ENCODE data around the gene SUN5.
"Not testable (repeated sequence)": the region's sequence is repeated elsewhere in the genome, so short reads cannot be mapped to it uniquely, and the experiment has no call there.

The SUN5 gene

DNA sequence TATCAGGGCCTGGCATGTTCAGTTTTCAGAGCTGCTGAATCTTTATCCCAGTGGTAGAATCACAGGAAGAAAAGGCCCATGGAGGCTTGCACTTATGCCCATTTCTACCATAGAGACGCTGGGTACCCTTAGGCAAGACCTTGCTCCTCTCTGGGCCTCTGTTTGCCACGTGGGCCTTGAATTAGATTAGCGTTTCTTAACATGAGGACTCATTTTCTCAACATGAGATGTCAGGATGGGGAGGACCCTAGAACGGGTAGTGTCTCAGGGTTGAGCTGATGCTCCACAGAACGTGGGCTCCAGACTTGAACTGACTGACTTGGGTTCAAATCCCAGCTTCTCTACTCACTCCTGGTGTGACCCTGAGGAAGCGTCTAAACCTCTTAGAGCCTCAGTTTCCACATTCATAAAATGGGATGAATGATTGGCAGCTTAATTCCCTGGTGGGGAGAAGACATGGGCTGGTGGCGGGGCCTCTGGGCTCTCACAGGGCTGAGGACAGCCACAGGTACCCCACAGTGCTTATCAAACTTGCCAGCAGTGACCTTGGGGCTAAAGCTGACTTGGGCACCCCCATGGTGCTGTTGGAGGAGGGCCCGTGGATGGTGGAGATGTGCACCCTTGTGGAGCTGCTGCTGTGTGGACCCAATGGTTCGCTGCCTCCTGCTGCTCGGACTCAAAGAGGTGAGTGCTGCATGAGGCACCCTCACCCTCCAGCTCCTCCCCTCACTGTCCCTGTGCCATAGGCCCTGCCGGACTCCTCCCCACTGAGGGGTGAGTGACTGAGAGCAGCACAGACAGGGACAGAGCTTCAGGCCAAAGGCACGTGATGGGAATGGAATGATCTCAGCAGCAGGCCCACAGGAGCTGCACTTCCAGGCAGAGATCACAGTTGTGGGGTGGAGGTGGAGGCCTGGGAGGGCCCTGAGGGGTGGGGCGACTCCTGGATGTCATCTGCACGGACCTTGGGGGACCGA is 28.2 kb downstream of the SUN5 start:
- no peak for DNase-seq

DNA sequence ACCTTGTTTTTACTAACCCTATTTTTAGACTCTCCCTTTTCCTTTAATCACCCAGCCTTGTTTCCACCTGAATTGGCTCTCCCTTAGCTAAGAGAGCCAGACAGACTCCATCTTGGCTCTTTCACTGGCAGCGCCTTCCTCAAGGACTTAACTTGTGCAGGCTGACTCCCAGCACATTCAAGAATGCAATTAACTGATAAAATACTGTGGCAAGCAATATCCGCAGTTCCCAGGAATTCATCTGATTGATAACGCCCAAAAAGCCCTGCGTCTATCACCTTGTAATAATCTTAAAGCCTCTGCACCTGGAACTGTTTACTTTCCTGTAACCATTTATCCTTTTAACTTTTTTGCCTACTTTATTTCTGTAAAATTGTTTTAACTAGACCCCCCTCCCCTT is 29.1 kb downstream of the SUN5 start:
- DNase-seq: not testable (repeated sequence)

DNA sequence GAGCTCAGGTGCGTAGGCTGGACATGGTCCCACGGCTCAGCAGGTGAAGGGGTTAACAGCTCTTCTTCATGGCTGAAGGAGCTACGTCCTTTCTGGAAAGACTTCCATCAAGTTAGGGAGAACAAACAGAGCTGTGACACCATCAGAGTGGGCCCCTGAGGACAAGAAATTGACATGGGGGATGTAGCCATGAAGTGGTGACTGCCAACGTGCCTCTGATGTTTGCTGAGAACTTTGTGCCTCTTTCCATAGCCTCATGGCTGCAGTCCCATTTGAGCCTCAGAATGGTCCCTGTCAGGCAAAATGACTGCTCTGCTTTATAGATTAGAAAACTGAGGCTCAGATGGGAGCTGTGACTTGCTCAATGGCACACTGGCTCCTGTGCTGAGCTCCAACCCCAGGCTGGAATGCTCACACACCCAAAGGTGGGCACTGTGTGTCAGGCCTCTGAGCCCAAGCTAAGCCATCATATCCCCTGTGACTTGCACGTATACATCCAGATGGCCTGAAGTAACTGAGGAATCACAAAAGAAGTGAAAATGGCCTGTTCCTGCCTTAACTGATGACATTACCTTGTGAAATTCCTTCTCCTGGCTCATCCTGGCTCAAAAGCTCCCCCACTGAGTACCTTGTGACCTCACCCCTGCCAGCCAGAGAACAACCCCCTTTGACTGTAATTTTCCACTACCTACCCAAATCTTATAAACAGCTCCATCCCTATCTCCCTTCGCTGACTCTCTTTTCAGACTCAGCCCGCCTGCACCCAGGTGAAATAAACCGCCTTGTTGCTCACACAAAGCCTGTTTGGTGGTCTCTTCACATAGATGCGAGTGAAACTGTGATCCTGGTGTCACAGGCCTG is 29.8 kb downstream of the SUN5 start:
- not testable (repeated sequence) for DNase-seq

DNA sequence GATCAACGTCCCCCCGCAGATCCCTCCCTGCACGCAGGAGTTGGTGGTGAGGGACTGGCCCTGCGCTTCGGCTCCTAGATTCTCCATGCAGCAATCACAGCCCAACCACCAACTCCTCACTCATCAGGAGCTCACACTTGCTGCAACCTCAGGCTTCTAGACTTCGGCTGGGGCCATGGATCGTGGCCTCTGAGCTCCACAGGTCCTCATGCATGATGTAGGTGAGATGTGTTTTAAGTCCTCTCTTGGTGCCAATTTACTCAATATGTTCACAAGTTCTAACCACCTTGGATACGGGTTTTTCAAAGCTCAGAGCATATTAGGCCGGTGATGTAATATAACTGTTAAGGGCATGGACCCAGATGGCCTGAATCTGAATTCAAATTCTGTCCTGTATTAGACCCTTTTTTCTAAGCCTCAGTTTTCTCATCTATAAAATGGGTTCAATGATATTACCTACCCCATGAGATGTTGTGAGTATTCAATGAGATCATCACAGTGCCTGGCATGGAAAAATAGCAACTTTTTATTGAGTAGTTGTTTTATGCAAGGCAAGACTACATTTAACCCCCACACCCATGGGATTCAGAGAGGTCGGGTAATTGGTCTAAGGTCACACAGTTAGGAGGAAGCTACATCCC is 31.0 kb downstream of the SUN5 start:
- no peak for DNase-seq

DNA sequence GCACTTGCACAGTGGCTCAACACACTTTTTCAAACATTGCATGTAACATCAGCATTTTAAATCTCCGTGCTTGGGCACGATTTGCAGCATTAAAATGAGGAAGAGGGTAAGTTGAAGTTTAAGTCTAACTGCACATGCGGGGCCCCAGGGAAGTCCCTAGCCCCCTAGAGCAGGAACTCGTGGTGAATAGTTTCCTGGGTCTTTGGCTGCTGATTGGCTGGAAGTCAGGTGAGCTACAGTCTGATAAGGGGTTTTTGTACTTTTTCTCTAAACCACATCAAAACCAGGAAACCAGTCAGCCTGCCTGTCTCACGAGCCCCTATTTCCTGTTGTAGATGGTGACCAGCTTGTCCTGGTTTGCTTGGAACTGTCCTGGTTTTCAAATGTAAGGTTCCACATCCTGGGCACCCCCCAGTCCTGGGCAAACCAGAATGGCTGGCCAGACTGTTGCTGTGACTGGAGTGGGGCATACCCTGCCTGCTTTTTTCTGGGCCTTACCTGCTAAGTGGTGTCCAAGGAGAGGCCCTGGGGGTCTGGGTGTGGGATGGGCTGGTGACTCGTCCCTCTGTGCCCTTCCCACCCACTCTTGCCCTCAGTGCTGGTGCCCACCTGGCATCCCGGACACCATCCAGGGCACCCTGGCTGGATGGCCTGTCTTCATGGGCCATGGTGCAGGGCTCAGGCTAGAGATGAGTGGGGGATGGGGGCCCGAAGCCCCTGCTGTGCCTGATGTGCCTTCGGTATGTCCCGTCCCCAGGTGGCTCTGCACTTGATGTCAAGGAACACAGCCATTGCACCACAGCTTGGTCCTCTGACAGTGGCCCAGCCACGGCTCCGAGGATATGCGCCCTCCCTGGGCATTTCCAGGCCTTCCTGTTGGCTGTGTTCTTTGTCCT is 31.8 kb downstream of the SUN5 start:
- DNase-seq: no peak

DNA sequence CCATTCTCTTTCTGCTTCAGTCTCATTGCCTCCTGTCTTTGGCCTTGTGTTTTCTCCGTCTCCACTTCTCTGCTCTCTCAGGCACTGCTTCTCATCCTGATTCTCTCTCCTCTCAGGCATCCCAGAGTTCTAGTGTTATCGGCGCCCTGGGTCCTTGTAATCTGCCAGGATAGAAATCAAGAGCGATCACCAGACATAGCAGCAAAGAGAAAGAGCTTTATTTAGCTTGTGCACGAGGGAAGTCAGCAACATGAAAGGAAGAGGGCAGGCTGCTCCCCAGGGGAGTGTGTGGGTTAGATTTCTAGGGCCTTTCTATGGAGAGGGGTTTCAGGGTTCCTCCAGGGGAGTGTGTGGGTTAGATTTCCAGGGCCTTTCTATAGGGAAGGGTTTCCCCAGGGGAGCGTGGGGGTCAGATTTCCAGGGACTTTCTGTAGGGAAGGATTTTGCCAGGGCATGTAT is 32.5 kb downstream of the SUN5 start:
- no peak for DNase-seq

DNA sequence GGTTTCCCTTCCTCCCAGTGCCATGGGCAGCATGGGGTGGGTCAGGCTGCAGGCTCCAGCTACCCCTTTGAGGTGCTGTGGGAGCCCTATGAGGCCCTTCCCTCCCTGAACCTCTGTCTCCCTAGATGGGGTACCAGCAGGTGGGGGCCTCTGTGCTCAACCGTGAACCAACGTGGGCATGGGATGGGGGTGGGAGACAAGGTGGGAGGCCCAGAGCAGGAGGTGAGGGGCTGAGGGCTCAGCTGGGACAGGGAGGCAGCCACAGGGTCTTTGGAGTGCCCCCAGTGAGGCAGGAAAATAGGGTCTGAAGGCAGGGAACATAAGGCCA is 33.3 kb downstream of the SUN5 start:
- DNase-seq: no peak

DNA sequence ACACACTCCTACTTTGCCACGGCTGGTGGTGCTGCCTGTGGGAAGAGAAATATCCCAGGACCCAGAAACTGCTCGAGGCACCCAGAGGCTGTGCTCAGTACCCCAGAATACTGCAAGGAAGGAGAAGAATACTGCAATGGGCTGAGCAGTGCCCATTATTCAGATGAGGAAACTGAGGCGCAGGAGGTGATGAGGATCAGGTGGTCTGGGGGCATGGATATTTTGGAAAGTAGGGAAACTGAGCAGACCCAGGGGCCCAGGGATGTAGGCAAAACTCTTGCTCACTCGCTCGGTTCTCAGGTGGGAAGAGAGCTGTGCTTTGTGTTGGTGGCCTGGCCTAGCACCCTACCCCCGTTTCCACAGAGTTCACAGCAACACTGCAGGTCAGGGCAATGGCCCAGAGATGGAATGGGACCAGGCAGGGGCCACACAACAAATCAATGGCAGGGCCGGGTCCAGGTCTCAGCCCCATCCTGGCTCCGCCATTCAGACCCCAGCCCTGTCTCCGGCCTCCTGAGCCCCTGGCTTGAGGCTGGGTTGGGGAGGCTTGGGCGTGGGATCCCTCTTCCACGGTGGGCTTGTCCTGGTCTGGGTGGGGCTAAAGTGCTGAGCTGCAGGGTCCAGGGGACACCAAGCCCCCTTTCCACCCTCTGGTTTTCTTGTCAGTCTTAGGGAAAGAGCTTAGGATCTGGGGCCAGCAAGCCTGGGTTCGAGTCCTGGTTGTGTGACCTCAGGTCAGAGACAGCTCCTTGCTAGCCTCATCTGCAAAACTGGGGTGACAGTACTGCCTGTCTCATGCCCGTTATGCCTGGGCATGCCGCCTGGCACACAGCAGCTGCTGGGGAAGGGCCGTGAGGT is 33.9 kb downstream of the SUN5 start:
- no peak for DNase-seq

DNA sequence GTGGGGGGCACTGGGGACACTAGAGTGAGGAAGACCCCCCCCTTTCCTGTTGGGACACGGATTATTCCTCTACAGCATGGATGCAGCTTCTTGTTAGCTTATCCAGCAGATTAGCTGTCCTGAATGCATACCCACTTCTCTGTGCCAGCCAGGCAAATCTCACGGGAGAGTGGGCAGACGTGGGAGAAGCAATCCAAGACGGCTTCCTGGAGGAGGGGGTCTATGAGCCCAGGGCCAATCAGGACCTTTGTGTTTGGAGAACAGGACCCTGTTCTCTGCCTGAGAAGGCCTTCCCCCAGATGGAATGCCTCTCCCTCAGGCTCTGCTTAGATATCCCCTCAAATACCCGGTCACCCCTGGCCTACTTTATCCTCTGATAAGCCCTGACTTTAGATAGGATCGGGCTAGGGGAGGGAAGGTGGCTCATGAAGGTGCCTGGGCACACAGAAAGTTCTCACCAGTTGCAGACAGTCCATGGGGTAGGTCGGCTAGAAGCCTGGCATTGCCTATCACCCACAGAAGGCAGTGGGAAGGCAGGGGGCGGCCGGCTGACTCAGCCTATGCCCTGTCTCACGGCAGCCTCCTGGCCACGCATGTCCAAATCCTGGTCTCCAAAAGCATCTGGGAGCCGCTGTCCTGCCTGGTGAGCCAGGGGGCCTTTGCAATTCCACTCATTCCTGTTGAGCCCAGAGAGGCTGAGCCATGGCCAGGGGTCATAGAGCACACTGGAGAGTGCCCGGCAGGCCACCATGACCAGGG is 34.7 kb downstream of the SUN5 start:
- DNase-seq: no peak

DNA sequence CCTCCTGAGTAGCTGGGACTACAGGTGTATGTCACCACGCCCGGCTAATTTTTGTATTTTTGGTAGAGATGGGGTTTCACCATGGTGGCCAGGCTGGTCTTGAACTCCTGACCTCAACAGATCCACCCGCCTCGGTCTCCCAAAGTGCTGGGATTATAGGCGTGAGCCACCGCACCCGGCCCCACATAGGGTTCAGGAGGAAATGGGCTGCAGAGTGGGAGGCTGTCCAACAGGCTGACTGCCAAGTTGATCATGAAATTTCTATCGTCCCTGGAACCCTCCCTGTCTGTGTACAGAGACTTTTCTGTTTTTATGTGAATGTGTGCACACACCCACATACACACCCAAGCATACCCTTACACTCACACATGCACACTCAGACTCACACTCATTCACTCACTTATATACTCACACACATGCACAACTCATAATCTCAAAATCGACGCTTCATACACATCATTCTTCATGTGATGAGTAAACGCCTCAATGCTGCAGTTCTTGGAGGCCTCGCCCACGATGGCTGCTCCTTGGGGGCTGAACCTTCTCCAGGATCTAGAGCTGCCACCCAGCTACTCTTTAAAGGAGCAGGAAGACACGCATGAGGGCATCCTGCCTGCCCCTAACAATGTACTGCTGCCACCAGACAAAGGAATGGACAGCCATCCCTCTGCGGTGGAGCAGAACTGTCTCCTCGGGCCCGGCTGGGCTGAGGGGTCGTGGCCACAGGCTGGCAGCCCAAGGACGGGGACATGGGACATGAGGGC is 35.6 kb downstream of the SUN5 start:
- DNase-seq: no peak

DNA sequence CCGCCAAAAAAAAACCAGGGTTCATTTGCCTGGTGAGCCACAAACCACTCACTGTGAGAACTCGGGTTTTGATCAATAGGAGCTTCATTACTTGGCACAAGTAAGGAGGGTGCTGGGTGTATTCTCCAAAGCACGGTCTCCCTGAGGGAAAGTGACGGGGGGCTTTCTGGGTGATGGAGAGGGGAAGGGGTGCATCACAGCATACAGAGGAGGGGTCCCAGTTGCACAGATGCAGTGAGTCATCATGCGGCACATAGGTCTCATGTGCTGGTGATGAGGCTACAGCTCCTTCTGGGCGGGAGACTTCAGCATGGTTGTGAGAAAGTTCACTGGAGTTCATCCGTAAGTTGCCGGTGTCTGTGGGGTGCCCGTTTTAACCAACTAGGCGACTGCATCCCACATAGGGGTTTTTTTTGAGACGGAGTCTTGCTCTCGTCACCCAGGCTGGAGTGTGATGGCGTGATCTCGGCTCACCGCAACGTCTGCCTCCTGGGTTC is 36.2 kb downstream of the SUN5 start:
- DNase-seq: no peak

DNA sequence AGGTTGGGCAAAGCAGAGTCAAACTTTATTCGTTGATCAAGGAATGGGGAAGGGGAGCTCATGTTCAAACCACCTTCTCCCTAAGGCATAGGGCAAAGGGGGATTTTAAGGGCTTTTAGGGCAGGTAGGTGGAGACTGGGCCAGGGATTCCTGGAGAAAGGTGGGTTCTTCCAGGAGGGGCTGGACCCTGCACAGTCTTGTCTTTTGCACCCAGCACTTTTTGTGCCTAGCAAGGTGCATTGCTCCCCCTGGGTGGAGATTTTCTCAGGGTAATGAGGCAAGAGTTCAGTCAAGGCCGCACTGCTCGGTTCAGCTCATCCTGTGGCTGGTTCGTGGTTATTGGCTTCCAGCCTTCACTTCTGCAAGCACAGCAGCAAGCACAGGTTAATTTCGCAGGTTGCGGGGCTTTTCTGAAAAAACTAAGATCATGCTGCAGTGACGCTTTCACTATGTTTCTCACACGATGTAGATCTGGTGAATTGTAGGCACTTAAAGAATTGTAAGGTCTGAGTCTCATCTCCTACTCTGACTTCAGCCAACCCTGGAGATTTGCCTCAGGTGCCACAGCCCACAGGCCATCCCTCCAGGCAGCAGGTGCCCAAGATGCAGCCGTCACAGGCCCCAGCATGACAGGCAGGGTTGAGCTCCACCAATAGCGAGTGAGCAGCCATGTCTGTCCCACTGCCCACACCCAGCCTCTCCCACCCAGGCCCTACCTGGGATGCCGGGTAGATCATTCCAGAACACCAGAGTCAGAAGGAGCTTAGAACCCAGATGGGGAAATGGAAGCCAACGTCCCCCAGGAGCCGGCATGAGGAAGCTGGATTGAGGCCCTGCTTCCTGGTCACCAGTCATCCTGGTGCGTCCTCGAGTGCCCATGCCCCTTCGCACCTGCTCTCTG is 37.1 kb downstream of the SUN5 start:
- DNase-seq: no peak

DNA sequence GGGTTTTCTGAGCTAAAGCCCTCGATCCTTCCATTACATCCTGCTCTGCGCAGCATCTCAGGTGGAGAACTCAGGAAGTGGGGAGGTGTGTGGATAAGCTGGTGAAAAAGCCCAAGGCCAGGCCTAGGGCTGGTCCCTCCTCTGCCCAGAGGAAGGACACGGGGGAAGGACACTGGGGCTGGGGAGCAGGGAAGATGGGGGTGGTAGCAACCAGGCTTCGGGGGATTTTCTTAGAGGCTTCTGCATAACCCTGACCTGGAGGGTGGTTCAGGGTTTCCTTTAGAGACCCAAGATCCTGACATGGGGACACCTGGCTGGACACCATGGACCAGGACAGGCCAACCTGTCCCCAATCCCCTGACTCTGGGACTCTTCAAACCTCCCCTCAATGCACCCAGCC is 37.9 kb downstream of the SUN5 start:
- no peak for DNase-seq

DNA sequence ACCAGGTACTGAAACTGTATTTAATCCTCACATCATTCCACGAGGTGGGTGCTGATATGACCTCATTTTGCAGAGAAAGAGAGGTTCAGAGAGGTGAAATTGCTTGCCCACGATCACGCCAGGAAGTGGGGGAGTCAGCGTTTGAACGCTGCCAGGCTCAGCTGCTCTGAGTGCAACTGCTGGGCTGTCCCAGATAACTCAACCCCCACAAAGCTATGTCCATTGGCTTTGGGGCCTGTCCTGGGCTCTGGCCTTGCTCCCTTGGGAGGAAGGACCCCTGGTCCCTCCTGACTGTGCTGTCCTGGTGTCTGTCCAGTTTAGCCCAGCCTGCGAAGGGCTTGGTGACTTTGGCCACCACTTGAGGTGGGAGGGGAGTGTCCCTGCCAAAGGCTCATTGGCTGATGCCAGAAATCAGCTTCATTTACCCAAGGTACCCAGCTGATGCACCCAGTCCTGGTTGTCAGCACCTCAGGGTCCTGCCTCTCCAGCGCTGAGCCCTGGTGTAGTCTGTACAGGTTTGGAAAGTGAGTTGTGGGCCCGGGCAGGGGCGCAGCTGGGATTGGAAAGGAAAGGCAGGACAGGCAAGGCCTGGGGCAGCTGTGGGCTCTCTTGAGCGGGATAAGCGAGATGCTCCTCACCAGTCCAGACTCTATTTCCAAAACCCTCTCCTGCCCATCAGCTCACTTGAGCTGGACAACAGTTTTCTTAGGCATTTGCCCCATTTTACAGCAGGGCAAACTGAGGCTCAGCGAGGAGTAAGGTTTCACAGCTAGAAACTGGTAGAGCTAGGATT is 38.5 kb downstream of the SUN5 start:
- DNase-seq: no peak

DNA sequence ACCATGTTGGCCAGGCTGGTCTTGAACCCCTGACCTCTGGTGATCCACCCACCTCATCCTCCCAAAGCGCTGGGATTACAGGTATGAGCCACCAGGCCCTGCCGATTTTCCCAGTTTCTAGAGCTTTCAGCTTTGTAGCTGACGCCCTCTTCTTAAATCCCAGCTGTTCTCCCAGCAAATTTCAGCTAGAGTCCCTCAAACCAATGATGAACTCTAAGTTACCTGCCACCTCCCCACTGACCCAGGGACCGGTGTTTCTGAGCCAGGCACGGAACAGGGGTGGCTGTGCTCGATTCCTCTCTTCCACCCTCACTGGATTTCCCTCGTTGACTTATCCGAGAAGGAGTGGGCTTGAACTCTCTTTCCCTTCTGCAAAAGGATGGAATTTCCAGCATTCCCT is 39.1 kb downstream of the SUN5 start:
- DNase-seq: no peak

DNA sequence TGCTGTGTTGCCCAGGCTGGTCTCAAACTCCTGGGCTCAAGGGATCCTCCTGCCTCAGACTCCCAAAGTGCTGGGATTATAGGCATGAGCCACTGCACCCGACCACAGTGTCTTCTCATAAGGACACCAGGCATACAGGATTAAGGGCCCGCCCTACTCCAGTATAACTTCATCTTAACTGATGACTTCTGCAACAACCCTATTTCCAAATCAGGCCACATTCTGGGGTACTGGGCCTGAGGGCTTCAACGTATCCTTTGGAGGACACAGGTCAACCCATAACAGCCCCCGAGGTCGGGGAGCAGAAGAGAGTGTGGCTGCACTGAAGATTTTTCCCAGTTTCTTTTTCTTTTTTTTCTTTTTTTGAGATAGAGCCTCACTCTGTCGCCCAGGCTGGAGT is 39.7 kb downstream of the SUN5 start:
- no peak for DNase-seq

DNA sequence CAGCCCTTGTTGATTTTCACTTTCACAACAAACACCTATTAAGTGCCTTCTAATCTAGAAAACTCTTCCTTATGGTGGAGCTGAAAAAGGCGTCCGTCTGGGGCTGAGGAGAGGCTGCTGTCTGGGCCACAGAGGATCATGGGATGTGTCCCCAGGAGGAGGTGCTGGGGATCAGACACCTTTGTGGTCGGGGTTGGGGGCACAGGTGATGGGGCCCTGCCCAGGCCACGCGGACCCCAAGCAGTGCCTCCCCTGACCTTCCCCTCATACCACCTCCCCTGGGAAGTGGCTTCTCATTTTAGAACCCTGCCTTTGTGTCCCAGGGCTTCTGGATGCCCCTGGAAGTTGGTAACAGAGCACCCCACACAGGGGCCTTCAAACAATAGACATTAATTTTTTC is 41.1 kb downstream of the SUN5 start:
- DNase-seq: no peak

DNA sequence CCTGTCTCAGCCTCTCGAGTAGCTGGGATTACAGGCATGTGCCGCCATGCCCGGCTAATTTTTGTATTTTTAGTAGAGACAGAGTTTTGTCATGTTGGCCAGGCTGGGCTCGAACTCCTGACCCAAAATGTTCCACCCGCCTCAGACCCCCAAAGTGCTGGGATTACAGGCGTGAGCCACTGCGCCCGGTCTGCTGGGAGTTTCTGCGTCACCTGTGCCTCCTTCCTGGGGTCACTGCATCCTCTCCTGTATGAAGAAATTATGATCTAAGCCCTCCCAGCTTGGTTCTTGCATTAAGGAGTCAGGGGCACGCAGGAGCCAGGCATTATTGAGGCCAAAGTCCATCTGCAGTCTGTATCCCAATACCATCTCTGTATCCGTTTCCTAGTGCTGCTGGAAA is 41.6 kb downstream of the SUN5 start:
- not testable (repeated sequence) for DNase-seq

All from NCI-H1048 (cell line).